ENCODE data around the gene TRIM5. TPM values are rescaled to one million over a fixed set of nuclear protein-coding genes. Genes with fewer than 3 reads are reported as not detected.
"Not testable (repeated sequence)": the region's sequence is repeated elsewhere in the genome, so short reads cannot be mapped to it uniquely, and the experiment has no call there.

Gene TRIM5
- total and polyA plus RNA-seq, 9 donors, result 11.8 to 35.8 (median 24.5) TPM

DNA sequence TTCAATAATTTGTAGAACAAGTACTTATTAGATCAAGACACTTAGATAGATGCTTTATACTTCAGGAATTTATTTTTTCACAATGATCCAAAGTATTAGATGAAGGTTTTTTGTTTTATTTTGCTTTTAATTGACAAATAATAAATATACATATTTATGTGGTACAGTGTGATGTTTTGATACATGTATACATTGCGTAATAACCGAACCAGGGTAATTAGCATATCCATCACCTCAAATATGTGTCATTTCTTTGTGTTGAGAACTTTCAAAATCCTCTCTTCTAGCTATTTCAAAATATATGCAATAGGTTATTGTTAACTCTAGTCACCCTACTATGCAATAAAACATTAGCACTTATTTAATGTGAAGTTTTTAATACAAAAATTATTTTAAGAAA lies 21.4 kb downstream of the TRIM5 start:
- H3K27ac ChIP-seq, result no peak overlapping the region
- DNase-seq, result no peak
- no peak for TF ChIP-seq CTCF (IDR thresholded peaks at IDR 0.05)
- no peak for TF ChIP-seq EP300 (IDR thresholded peaks at IDR 0.05)
- TF ChIP-seq POLR2A (IDR thresholded peaks at IDR 0.05), result no peak
- no peaks in the 10 kb centered on the region for H3K27me3 ChIP-seq
- no peak overlapping the region for H3K4me3 ChIP-seq
- WGBS, 3 donors, result 94% methylated on average over 2 of the region's 2 CpGs
- intact Hi-C loops (cut with DNase I), result no loop called here
- H3K4me1 ChIP-seq (ENCODE audit: insufficient read depth), result no peaks in the 10 kb centered on the region
- no peaks in the 10 kb centered on the region for H3K36me3 ChIP-seq
- no peaks in the 10 kb centered on the region for H3K9me3 ChIP-seq

DNA sequence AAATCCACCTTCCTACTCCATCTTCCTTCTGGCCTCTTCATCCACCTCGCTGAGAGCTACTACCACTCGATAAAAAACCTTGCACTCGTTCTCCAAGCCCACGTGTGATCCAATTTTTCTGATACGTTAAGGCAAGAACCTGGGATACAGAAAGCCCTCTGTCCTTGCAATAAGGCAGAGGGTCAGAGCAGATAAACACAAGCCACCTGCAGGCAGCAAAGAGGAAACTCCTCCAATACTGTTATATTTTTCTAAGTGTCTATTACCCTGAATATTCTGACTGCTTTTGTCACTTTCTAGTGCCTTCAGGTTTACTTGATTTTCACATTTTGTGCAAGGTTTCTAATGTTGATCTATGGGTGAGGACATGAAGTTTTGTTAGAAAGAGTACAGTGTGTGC lies 26.6 kb downstream of the TRIM5 start:
- intact Hi-C loops (cut with DNase I), result no loop called here
- Histone ChIP-seq H3K27ac (no peak overlapping the region), H3K36me3 (no peaks in the 10 kb centered on the region), H3K4me3 (no peak overlapping the region), H3K4me1 (ENCODE audit: insufficient read depth) (no peaks in the 10 kb centered on the region), H3K9me3 (no peaks in the 10 kb centered on the region), H3K27me3 (no peaks in the 10 kb centered on the region)
- TF ChIP-seq CTCF (IDR thresholded peaks at IDR 0.05) (no peak), POLR2A (IDR thresholded peaks at IDR 0.05) (no peak), EP300 (IDR thresholded peaks at IDR 0.05) (no peak)
- WGBS, 3 donors, result 88 to 92% (median 90%) methylated on average over 5 of the region's 5 CpGs
- no peak for DNase-seq

DNA sequence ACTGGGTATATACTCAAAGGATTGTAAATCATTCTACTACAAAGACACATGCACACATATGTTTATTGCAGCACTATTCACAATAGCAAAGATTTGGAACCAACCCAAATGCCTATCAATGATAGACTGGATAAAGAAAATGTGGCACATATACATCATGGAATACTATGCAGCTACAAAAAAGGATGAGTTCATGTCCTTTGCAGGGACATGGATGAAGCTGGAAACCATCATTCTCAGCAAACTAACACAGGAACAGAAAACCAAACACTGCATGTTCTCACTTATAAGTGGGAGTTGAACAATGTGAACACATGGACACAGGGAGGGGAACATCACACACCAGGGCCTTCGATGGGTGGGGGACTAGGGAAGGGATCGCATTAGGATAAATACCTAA lies 27.9 kb downstream of the TRIM5 start:
- intact Hi-C loops (cut with DNase I); H3K27ac ChIP-seq; H3K27me3 ChIP-seq; H3K9me3 ChIP-seq; DNase-seq; H3K4me3 ChIP-seq; H3K4me1 ChIP-seq (ENCODE audit: insufficient read depth); H3K36me3 ChIP-seq: not testable (repeated sequence)
- WGBS, 3 donors, result 97 to 100% (median 97%) methylated on average over 2 of the region's 2 CpGs

DNA sequence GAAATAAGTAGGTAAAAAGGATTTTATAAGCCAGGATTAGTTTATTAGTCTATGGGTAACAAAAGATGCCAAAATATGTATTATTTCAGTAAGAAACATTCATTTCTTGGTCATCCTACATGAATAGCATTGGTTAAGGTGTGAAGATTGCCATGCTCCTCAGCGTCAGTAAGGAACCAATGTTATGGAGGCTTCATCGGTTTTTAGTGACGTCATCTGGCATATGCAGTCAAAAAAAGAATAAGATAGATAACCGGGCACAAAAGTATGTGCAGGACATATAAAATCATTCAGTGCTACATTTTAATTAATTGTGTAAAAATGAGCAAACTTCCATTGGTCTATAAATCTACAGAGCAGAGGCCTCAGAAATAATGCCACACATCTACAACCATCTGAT lies 29.4 kb downstream of the TRIM5 start:
- intact Hi-C loops (cut with DNase I), result no loop called here
- no peak for TF ChIP-seq CTCF (IDR thresholded peaks at IDR 0.05)
- no peak overlapping the region for H3K27ac ChIP-seq
- H3K4me3 ChIP-seq, result no peak overlapping the region
- no peaks in the 10 kb centered on the region for H3K9me3 ChIP-seq
- no peaks in the 10 kb centered on the region for H3K36me3 ChIP-seq
- H3K27me3 ChIP-seq, result no peaks in the 10 kb centered on the region
- no peaks in the 10 kb centered on the region for H3K4me1 ChIP-seq (ENCODE audit: insufficient read depth)
- no peak for DNase-seq
- WGBS, 3 donors, result 94 to 95% (median 95%) methylated on average over 4 of the region's 4 CpGs

DNA sequence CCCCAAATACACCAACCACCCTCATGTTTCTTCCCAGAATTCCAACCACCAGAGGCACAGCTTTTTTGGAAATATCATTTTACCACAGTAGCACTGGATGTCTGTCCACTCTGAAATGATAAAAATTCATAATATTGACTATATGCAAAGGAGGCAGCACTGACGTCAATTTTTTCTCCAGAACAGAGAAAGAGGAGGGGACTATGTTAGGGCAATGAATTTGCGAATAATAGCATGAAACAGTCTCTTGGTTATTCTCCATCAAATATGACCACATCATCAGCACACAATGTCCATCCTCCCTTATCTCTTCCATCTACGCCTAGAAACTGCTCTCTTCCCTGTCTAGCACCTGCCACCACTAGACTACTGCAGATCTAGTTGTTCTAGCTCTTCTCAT lies 38.7 kb downstream of the TRIM5 start:
- no peak overlapping the region for H3K27ac ChIP-seq
- H3K4me1 ChIP-seq (ENCODE audit: insufficient read depth), result no peaks in the 10 kb centered on the region
- intact Hi-C loops (cut with DNase I), result no loop called here
- WGBS, 3 donors, result 78 to 85% (median 80%) methylated on average over 3 of the region's 3 CpGs
- H3K36me3 ChIP-seq, result no peaks in the 10 kb centered on the region
- TF ChIP-seq EP300 (IDR thresholded peaks at IDR 0.05) (no peak), CTCF (IDR thresholded peaks at IDR 0.05) (no peak), POLR2A (IDR thresholded peaks at IDR 0.05) (no peak)
- H3K27me3 ChIP-seq, result no peaks in the 10 kb centered on the region
- no peaks in the 10 kb centered on the region for H3K9me3 ChIP-seq
- no peak for DNase-seq
- H3K4me3 ChIP-seq, result no peak overlapping the region
